Calu3 (cell line): ENCODE results near the gene UGT1A10. TPM values are rescaled to one million over a fixed set of nuclear protein-coding genes. Genes with fewer than 3 reads are reported as not detected.

Experiments
- BruUV-seq: library from RNA; stranded (reverse); fragments of 400-500 nt; replicated peaks from 2 replicates; lab custom pipeline; 2021; lab: Mats Ljungman, UMichigan
- CTCF ChIA-PET: fragments of 300-600 bp; sonication (Branson Sonifier 250); formaldehyde crosslinking; loops from one replicate; lab custom pipeline; 2022; ENCODE audit warnings: antibody characterized with exemption; lab: Charles Lee
- DNase-seq: peaks from one replicate; pipeline ENCODE4 v3.0.0; 2022
- H3K27ac Mint-ChIP-seq: one replicate; pipeline ENCODE4 v1.8.0; 2022; ENCODE audit warnings: mixed read lengths; ENCODE audit not compliant: unreplicated experiment
- H3K27me3 Mint-ChIP-seq: one replicate; pipeline ENCODE4 v1.8.0; 2022; ENCODE audit warnings: mixed read lengths; ENCODE audit not compliant: unreplicated experiment
- H3K36me3 Mint-ChIP-seq: one replicate; pipeline ENCODE4 v1.8.0; 2022; ENCODE audit warnings: mild to moderate bottlenecking, moderate library complexity, mixed read lengths; ENCODE audit not compliant: insufficient read depth, unreplicated experiment
- H3K4me1 Mint-ChIP-seq: one replicate; pipeline ENCODE4 v1.8.0; 2022; ENCODE audit warnings: mild to moderate bottlenecking, low read depth, mixed read lengths; ENCODE audit not compliant: unreplicated experiment
- H3K4me3 Mint-ChIP-seq: one replicate; pipeline ENCODE4 v1.8.0; 2022; ENCODE audit warnings: mild to moderate bottlenecking, low read depth, moderate library complexity, mixed read lengths; ENCODE audit not compliant: unreplicated experiment
- H3K9me3 Mint-ChIP-seq: one replicate; pipeline ENCODE4 v1.8.0; 2022; ENCODE audit warnings: low read depth, mixed read lengths; ENCODE audit not compliant: unreplicated experiment
- intact Hi-C: fragments of 100-400 bp; cut with micrococcal nuclease; formaldehyde crosslinking; loops from one replicate; pipeline ENCODE4 v1.10.0; 2022; ENCODE audit not compliant: unreplicated experiment
- total RNA-seq: library from RNA; stranded (reverse); gene quantifications from 2 replicates; pipeline ENCODE4 v1.2.3, GENCODE V29; 2022
- TF ChIP-seq, protein P1 (sequence below): fragments of 200-600 bp; IDR thresholded peaks from one replicate; pipeline ENCODE4 v1.8.0; 2022; ENCODE audit warnings: antibody characterized with exemption; ENCODE audit not compliant: unreplicated experiment

UGT1A10 gene
- total RNA-seq, 1 experiment from 2014 or later = 107 TPM

DNA sequence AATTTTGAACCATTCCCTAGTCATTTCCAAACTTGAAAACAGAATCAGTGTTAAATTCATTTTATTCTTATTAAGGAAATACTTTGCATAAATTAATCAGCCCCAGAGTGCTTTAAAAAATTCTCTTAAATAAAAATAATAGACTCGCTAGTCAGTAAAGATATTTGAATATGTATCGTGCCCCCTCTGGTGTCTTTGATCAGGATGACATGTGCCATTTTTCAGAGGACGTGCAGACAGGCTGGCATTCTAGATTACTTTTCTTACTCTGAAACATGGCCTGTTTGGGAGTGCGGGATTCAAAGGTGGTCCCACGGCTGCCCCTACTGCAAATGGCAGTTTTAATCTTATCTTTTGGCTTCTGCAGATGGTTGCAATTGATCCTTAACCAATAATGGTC is 136.3 kb downstream of the UGT1A10 start:
- H3K36me3 Mint-ChIP-seq = peaks cover 40% of the 10 kb centered on the region
- TF ChIP-seq, protein P1, sequence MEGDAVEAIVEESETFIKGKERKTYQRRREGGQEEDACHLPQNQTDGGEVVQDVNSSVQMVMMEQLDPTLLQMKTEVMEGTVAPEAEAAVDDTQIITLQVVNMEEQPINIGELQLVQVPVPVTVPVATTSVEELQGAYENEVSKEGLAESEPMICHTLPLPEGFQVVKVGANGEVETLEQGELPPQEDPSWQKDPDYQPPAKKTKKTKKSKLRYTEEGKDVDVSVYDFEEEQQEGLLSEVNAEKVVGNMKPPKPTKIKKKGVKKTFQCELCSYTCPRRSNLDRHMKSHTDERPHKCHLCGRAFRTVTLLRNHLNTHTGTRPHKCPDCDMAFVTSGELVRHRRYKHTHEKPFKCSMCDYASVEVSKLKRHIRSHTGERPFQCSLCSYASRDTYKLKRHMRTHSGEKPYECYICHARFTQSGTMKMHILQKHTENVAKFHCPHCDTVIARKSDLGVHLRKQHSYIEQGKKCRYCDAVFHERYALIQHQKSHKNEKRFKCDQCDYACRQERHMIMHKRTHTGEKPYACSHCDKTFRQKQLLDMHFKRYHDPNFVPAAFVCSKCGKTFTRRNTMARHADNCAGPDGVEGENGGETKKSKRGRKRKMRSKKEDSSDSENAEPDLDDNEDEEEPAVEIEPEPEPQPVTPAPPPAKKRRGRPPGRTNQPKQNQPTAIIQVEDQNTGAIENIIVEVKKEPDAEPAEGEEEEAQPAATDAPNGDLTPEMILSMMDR = no peak
- H3K27me3 Mint-ChIP-seq = no peaks in the 10 kb centered on the region
- no peak overlapping the region for H3K27ac Mint-ChIP-seq
- DNase-seq = no peak
- TSS peak; percentile 84 for BruUV-seq
- CTCF ChIA-PET = no interaction called here
- H3K9me3 Mint-ChIP-seq = peaks cover 6% of the 10 kb centered on the region
- intact Hi-C loops = no loop called here
- H3K4me3 Mint-ChIP-seq = no peak overlapping the region
- H3K4me1 Mint-ChIP-seq = no peaks in the 10 kb centered on the region

DNA sequence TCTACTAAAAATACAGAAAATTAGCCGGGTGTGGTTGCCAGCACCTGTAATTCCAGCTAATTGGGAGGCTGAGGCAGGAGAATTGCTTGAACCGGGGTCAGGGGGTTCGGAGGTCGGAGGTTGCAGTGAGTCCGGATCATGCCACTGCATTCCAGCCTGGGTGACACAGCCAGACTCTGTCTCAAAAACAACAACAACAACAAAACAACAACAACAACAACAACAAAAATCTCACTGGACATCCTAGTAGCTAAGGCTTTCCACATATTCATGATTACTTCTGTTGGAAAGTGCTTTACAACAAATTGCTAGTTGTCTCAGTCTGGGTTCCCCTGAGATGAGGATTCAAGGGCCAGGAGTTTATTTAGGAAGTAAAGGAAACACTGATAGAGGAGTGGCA is 137.6 kb downstream of the UGT1A10 start:
- TF ChIP-seq, protein P1 = no peak
- intact Hi-C loops = no loop called here

DNA sequence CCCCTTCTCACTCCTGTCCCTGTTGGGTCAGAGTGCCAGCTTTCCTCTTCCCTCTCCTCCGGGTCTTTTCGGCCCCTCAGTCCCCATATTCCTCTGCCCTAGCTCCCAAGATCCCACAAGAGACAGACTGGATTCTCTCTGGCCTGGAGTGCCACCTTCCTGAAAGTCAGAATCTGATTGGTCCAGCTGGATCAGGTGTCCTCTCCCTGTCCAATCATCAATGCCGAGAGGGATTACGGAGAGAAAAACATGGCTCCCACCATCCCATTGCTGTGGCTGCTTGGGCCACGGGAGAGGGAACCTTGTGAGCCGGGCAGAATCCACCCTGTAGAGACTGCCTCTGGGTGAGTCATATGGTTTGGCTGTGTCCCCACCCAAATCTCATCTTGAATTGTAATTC is 139.2 kb downstream of the UGT1A10 start:
- Mint-ChIP-seq H3K4me1 (no peaks in the 10 kb centered on the region), H3K36me3 (peaks cover 26% of the 10 kb centered on the region), H3K27me3 (no peaks in the 10 kb centered on the region), H3K27ac (peak overlapping the region; percentile 28), H3K4me3 (no peak overlapping the region), H3K9me3 (peaks cover 6% of the 10 kb centered on the region)
- TF ChIP-seq, protein P1 = no peak
- BruUV-seq = no TSS peak
- intact Hi-C loops = no loop called here
- DNase-seq = no peak
- CTCF ChIA-PET = interaction anchor here (0.6 to 0.7 kb wide), 2 partner anchors 140 to 402 kb away, joined by 3 read pairs; no protein-coding TSS in a partner anchor

More for the DNA sequence above, 137.6 kb downstream of the UGT1A10 start:
- no peaks in the 10 kb centered on the region for H3K4me1 Mint-ChIP-seq
- no peaks in the 10 kb centered on the region for H3K27me3 Mint-ChIP-seq
- CTCF ChIA-PET = no interaction called here
- peaks cover 40% of the 10 kb centered on the region for H3K36me3 Mint-ChIP-seq
- no TSS peak for BruUV-seq
- DNase-seq = no peak
- H3K9me3 Mint-ChIP-seq = peaks cover 6% of the 10 kb centered on the region
- H3K27ac Mint-ChIP-seq = no peak overlapping the region
- no peak overlapping the region for H3K4me3 Mint-ChIP-seq

DNA sequence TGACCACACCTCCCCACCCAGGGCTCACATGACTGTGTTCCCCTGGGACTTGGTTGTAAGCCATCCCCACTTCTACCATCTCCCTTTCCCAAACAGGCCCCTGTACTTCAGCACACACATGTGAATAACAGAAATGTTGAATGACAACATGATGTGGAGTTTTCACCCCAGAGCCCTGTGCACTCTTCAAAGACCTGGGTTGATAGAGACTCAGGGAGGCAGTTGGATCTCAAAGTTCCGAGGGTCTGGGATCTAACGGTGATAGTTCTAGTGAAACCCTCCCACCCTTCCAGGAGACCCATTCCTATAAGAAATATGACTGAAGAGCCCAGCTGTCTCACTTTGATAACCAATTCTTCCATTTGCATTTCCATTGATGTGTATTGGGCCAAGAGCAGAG is 141.8 kb downstream of the UGT1A10 start, which contains the start of gene MROH2A:
TSS of gene MROH2A (plus strand) at position 301 of the 400 bp plus-strand sequence. CDS start 1,029 bp downstream, outside the sequence.
- peaks cover 11% of the 10 kb centered on the region for H3K9me3 Mint-ChIP-seq
- intact Hi-C loops = no loop called here
- no peaks in the 10 kb centered on the region for H3K4me1 Mint-ChIP-seq
- TSS peak; percentile 2 for BruUV-seq
- no peaks in the 10 kb centered on the region for H3K27me3 Mint-ChIP-seq
- CTCF ChIA-PET = no interaction called here
- H3K4me3 Mint-ChIP-seq = no peak within 1 kb of the TSS
- DNase-seq = no peak
- peaks cover 21% of the 10 kb centered on the region for H3K36me3 Mint-ChIP-seq
- no peak within 1 kb of the TSS for H3K27ac Mint-ChIP-seq
- TF ChIP-seq, protein P1 = no peak
